DND-41 (cell line): ENCODE measurements around the gene DOC2B.

ENCODE experiments used
- ATAC-seq: fragments of 200-7000 bp; cut with Tn5 transposase; 3 replicates; pipeline ENCODE4 v1.9.1; 2021; ENCODE audit warnings: low read depth; ENCODE audit not compliant: insufficient read depth
- DNase-seq: peaks from one replicate; pipeline ENCODE4 v3.0.0-alpha.2; 2020
- H2AFZ ChIP-seq: 2 replicates; pipeline ENCODE4 v1.6.0; 2012; ENCODE audit warnings: low read depth, low read length
- H3K27ac ChIP-seq: 2 replicates; pipeline ENCODE4 v1.5.1; 2012; ENCODE audit warnings: low read length, inconsistent platforms
- H3K27me3 ChIP-seq: fragments of 200-600 bp; sonication (generic); 2 replicates; pipeline ENCODE4 v1.6.0; 2012; ENCODE audit warnings: low read length, mild to moderate bottlenecking, inconsistent platforms; ENCODE audit not compliant: insufficient read depth, poor library complexity
- H3K36me3 ChIP-seq: 2 replicates; pipeline ENCODE4 v1.5.1; 2012; ENCODE audit warnings: low read length, inconsistent platforms; ENCODE audit not compliant: insufficient read depth
- H3K4me1 ChIP-seq: 2 replicates; pipeline ENCODE4 v1.5.1; 2012; ENCODE audit warnings: mild to moderate bottlenecking, low read length; ENCODE audit not compliant: insufficient read depth
- H3K4me2 ChIP-seq: 2 replicates; pipeline ENCODE4 v1.6.0; 2012; ENCODE audit warnings: mild to moderate bottlenecking, moderate library complexity, low read length, inconsistent platforms; ENCODE audit not compliant: insufficient read depth
- H3K4me3 ChIP-seq, 2 experiments: fragments of 200-600 bp in 1 of 2; shearing (Covaris generic) in 1 of 2; 2 replicates each; pipeline ENCODE4 v1.5.1; 2012 to 2016; ENCODE audit warnings: inconsistent platforms in 2 of 2, low read length in 2 of 2, mild to moderate bottlenecking in 2 of 2, low read depth in 1 of 2, moderate library complexity in 1 of 2
- H3K79me2 ChIP-seq: 2 replicates; pipeline ENCODE4 v1.6.0; 2012; ENCODE audit warnings: low read length, inconsistent platforms; ENCODE audit not compliant: insufficient read depth
- H3K9ac ChIP-seq: 2 replicates; pipeline ENCODE4 v1.6.0; 2012; ENCODE audit warnings: low read depth, mild to moderate bottlenecking, inconsistent platforms, low read length, moderate library complexity
- H3K9me3 ChIP-seq: 2 replicates; pipeline ENCODE4 v1.5.1; 2012; ENCODE audit warnings: low read length, moderate library complexity, mild to moderate bottlenecking, inconsistent platforms; ENCODE audit not compliant: insufficient read depth, severe bottlenecking
- H4K20me1 ChIP-seq: 2 replicates; pipeline ENCODE4 v1.6.0; 2012; ENCODE audit warnings: low read length; ENCODE audit not compliant: insufficient read depth
- CTCF ChIP-seq: IDR thresholded peaks from 2 replicates; pipeline ENCODE4 v1.5.1; 2012; ENCODE audit warnings: borderline replicate concordance, low read length, moderate library complexity, mild to moderate bottlenecking; ENCODE audit not compliant: poor library complexity, severe bottlenecking; ENCODE audit errors: extremely low read depth
- EZH2 ChIP-seq: IDR thresholded peaks from 3 replicates; pipeline ENCODE4 v1.6.1; 2012; ENCODE audit warnings: borderline replicate concordance, low read depth, mild to moderate bottlenecking, moderate library complexity, low read length, inconsistent platforms; ENCODE audit not compliant: severe bottlenecking

DOC2B gene

GRCh38 chr17:178292-179065, 3.0 kb downstream of the DOC2B start:
- DNase-seq: no peak
- H2AFZ ChIP-seq: no peak overlapping the region
- H3K9me3 ChIP-seq: no peaks in the 10 kb centered on the region
- H3K27ac ChIP-seq: no peak overlapping the region
- H3K79me2 ChIP-seq: no peaks in the 10 kb centered on the region
- H3K4me2 ChIP-seq: no peak overlapping the region
- H3K4me3 ChIP-seq: no peak overlapping the region
- H3K36me3 ChIP-seq: no peaks in the 10 kb centered on the region
- TF ChIP-seq CTCF: no peak
- TF ChIP-seq EZH2: no peak
- 0 out of 2 replicates have a peak, but pooled peaks cover 1% of the 10 kb centered on the region for H4K20me1 ChIP-seq
- H3K9ac ChIP-seq: no peak overlapping the region
- no peak for ATAC-seq
- no peaks in the 10 kb centered on the region for H3K4me1 ChIP-seq
- peaks cover 4% of the 10 kb centered on the region for H3K27me3 ChIP-seq

GRCh38 chr17:177762-178161, 3.7 kb downstream of the DOC2B start:
- no peak for ATAC-seq
- no peaks in the 10 kb centered on the region for H3K4me1 ChIP-seq
- no peak overlapping the region for H3K9ac ChIP-seq
- 0 out of 2 replicates have a peak, but pooled peaks cover 3% of the 10 kb centered on the region for H4K20me1 ChIP-seq
- no peak overlapping the region for H2AFZ ChIP-seq
- H3K4me2 ChIP-seq: no peak overlapping the region
- no peaks in the 10 kb centered on the region for H3K79me2 ChIP-seq
- no peak overlapping the region for H3K27ac ChIP-seq
- H3K27me3 ChIP-seq: peaks cover 7% of the 10 kb centered on the region
- no peaks in the 10 kb centered on the region for H3K9me3 ChIP-seq
- H3K4me3 ChIP-seq: no peak overlapping the region
- no peak for TF ChIP-seq EZH2
- no peak for TF ChIP-seq CTCF
- H3K36me3 ChIP-seq: no peaks in the 10 kb centered on the region
- DNase-seq: no peak

GRCh38 chr17:177155-177554, 4.3 kb downstream of the DOC2B start:
- no peaks in the 10 kb centered on the region for H3K79me2 ChIP-seq
- DNase-seq: no peak
- H3K9me3 ChIP-seq: no peaks in the 10 kb centered on the region
- TF ChIP-seq CTCF: no peak
- no peak for TF ChIP-seq EZH2
- ATAC-seq: no peak
- no peak overlapping the region for H2AFZ ChIP-seq
- H3K27ac ChIP-seq: no peak overlapping the region
- H3K4me2 ChIP-seq: no peak overlapping the region
- H3K27me3 ChIP-seq: peaks cover 7% of the 10 kb centered on the region
- H3K36me3 ChIP-seq: no peaks in the 10 kb centered on the region
- no peak overlapping the region for H3K4me3 ChIP-seq
- no peak overlapping the region for H3K9ac ChIP-seq
- H3K4me1 ChIP-seq: no peaks in the 10 kb centered on the region
- H4K20me1 ChIP-seq: 0 out of 2 replicates have a peak, but pooled peaks cover 3% of the 10 kb centered on the region
